ENCODE measurements around the gene TFIP11.

TFIP11 gene

GRCh38 chr22:26483439-26484359, 28.6 kb downstream of the TFIP11 start, which contains the start of the genes HPS4 and SRRD:
Gene HPS4, minus strand, starts transcription at chr22:26483783. Its CDS starts 2,021 bp downstream, at chr22:26481762.
Gene SRRD, plus strand, starts transcription at chr22:26483877. Its CDS starts 14 bp downstream, at chr22:26483891.
- peak; percentile 74 for DNase-seq (ENCODE audit: extremely low read depth, low read depth)
- TF ChIP-seq CTCF (IDR thresholded peaks at IDR 0.05; ENCODE audit: low read depth, low read length), result no peak

- no peak for DNase-seq (ENCODE audit: extremely low read depth, low read depth)
- TF ChIP-seq CTCF (IDR thresholded peaks at IDR 0.05; ENCODE audit: low read depth, low read length), result no peak
Observed at GRCh38 chr22:26483043-26483438, 29.2 kb downstream of the TFIP11 start.

- no peak for DNase-seq (ENCODE audit: extremely low read depth, low read depth)
- TF ChIP-seq CTCF (IDR thresholded peaks at IDR 0.05; ENCODE audit: low read depth, low read length), result no peak
Observed at GRCh38 chr22:26482161-26482560, 30.1 kb downstream of the TFIP11 start.

GRCh38 chr22:26481694-26482093, 30.6 kb downstream of the TFIP11 start:
- no peak for DNase-seq (ENCODE audit: extremely low read depth, low read depth)
- no peak for TF ChIP-seq CTCF (IDR thresholded peaks at IDR 0.05; ENCODE audit: low read depth, low read length)

GRCh38 chr22:26481112-26481693, 31.1 kb downstream of the TFIP11 start:
- no peak for TF ChIP-seq CTCF (IDR thresholded peaks at IDR 0.05; ENCODE audit: low read depth, low read length)
- no peak for DNase-seq (ENCODE audit: extremely low read depth, low read depth)

- no peak for TF ChIP-seq CTCF (IDR thresholded peaks at IDR 0.05; ENCODE audit: low read depth, low read length)
- DNase-seq (ENCODE audit: extremely low read depth, low read depth), result no peak
Observed at GRCh38 chr22:26480611-26480932, 31.7 kb downstream of the TFIP11 start.

All from AG09319 (cell line).